ENCODE data around the gene ZIM2. TPM values are rescaled to one million over a fixed set of nuclear protein-coding genes. Genes with fewer than 3 reads are reported as not detected.

ZIM2 gene
- total RNA-seq, 1 experiment from 2014 or later, result not detected

GRCh38 chr19:56808717-56809392, 31.7 kb downstream of the ZIM2 start:
- CTCF ChIA-PET, result no interaction called here
- Mint-ChIP-seq H3K4me1 (no peaks in the 10 kb centered on the region), H3K27me3 (ENCODE audit: low read depth) (peaks cover 2% of the 10 kb centered on the region; the same call in 1 of the 2 replicates), H3K27ac (no peak overlapping the region), H3K36me3 (peaks cover 83% of the 10 kb centered on the region), H3K4me3 (no peak overlapping the region), H3K9me3 (peaks cover 93% of the 10 kb centered on the region)
- no peak for ATAC-seq
- POLR2A ChIA-PET, result no interaction called here
- TF ChIP-seq PRRX2 (CRISPR knock-in tag; IDR thresholded peaks at IDR 0.05) (no peak), GTF2I (CRISPR knock-in tag; conservative IDR thresholded peaks at IDR 0.05) (no peak), E2F1 (CRISPR knock-in tag; IDR thresholded peaks at IDR 0.05) (no peak), RELA (CRISPR knock-in tag; IDR thresholded peaks at IDR 0.05; ENCODE audit: borderline replicate concordance) (no peak), ZBTB43 (CRISPR knock-in tag; IDR thresholded peaks at IDR 0.05) (no peak), FOXJ3 (CRISPR knock-in tag; IDR thresholded peaks at IDR 0.05; ENCODE audit: borderline replicate concordance) (no peak), ZNF317 (CRISPR knock-in tag; IDR thresholded peaks at IDR 0.05; ENCODE audit: borderline replicate concordance, low read depth) (no peak), ZMAT4 (CRISPR knock-in tag; IDR thresholded peaks at IDR 0.05) (no peak), OVOL2 (CRISPR knock-in tag; IDR thresholded peaks at IDR 0.05; ENCODE audit: borderline replicate concordance) (no peak), JUN (CRISPR knock-in tag; IDR thresholded peaks at IDR 0.05) (no peak), CDX4 (CRISPR knock-in tag; IDR thresholded peaks at IDR 0.05; ENCODE audit: borderline replicate concordance) (no peak), ARID4B (CRISPR knock-in tag; IDR thresholded peaks at IDR 0.05; ENCODE audit: borderline replicate concordance) (no peak), ZNF512 (CRISPR knock-in tag; IDR thresholded peaks at IDR 0.05; ENCODE audit: borderline replicate concordance) (no peak), FOXP1 (CRISPR knock-in tag; IDR thresholded peaks at IDR 0.05; ENCODE audit: borderline replicate concordance) (no peak), USF1 (CRISPR knock-in tag; IDR thresholded peaks at IDR 0.05) (no peak), MAX (CRISPR knock-in tag; IDR thresholded peaks at IDR 0.05) (no peak), MYBL2 (CRISPR knock-in tag; IDR thresholded peaks at IDR 0.05) (no peak), IRF2 (CRISPR knock-in tag; IDR thresholded peaks at IDR 0.05; ENCODE audit: borderline replicate concordance, low read depth) (no peak)
- no peak for DNase-seq (ENCODE audit: low spot score)
